CD14-positive monocyte (primary cell): Measurements from ENCODE around the gene NAPG. TPM values are rescaled to one million over a fixed set of nuclear protein-coding genes. Genes with fewer than 3 reads are reported as not detected.

Experiments
- DNase-seq, 3 donors: peaks; one replicate each; pipeline ENCODE4 v3.0.0-alpha.2; 2011 to 2022
- H2AFZ ChIP-seq: 2 replicates; pipeline ENCODE4 v1.6.0; 2012; ENCODE audit warnings: mild to moderate bottlenecking, low read depth, low read length, inconsistent platforms; ENCODE audit not compliant: insufficient read depth, poor library complexity, severe bottlenecking
- H3K27ac ChIP-seq, 2 donors: 1 replicate in 1 of 2; 2 replicates in 1 of 2; pipeline ENCODE4 v1.5.1; 2012 to 2013; ENCODE audit warnings: low read length in 2 of 2, control low read depth in 1 of 2, inconsistent platforms in 1 of 2, low read depth in 1 of 2, mild to moderate bottlenecking in 1 of 2
- H3K27me3 ChIP-seq, 2 donors: one replicate each; pipeline versions ENCODE4 v1.6.0 to v1.6.1; 2011 to 2013; ENCODE audit warnings: low read length in 2 of 2; ENCODE audit not compliant: control insufficient read depth in 2 of 2, insufficient read depth in 2 of 2
- H3K36me3 ChIP-seq, 2 donors: replicated peaks in 1 of 2; 1 replicate in 1 of 2; 2 replicates in 1 of 2; pipeline versions ENCODE4 v1.5.1 to v1.6.1; 2012 to 2013; ENCODE audit warnings: low read length in 2 of 2, control low read depth in 1 of 2, inconsistent platforms in 1 of 2, mild to moderate bottlenecking in 1 of 2; ENCODE audit not compliant: insufficient read depth in 2 of 2, control insufficient read depth in 1 of 2
- H3K4me1 ChIP-seq, 2 donors: 1 replicate in 1 of 2; 2 replicates in 1 of 2; pipeline versions ENCODE4 v1.5.1 to v1.6.1; 2012 to 2013; ENCODE audit warnings: low read length in 2 of 2, control low read depth in 1 of 2, inconsistent platforms in 1 of 2, mild to moderate bottlenecking in 1 of 2, moderate library complexity in 1 of 2; ENCODE audit not compliant: insufficient read depth in 2 of 2, control insufficient read depth in 1 of 2
- H3K4me2 ChIP-seq: replicated peaks from 2 replicates; pipeline ENCODE3; 2012; ENCODE audit warnings: low read length, moderate library complexity, mild to moderate bottlenecking; ENCODE audit not compliant: poor library complexity, severe bottlenecking; ENCODE audit errors: extremely low read depth
- H3K4me3 ChIP-seq, 3 experiments: fragments of 200-600 bp in 1 of 3; sonication (generic) in 1 of 3; replicated peaks in 1 of 3; 1 replicate in 2 of 3; 2 replicates in 1 of 3; pipeline ENCODE4 v1.5.1; 2011 to 2013; ENCODE audit warnings: low read length in 3 of 3, mild to moderate bottlenecking in 3 of 3, control low read depth in 2 of 3, low read depth in 2 of 3, inconsistent platforms in 1 of 3, moderate library complexity in 1 of 3
- H3K79me2 ChIP-seq: 2 replicates; pipeline ENCODE4 v1.6.0; 2012; ENCODE audit warnings: mild to moderate bottlenecking, control low read depth, inconsistent platforms, low read length, moderate library complexity; ENCODE audit not compliant: insufficient read depth
- H3K9ac ChIP-seq: 2 replicates; pipeline ENCODE4 v1.6.0; 2017; ENCODE audit warnings: low read length, mild to moderate bottlenecking; ENCODE audit not compliant: insufficient read depth, poor library complexity, severe bottlenecking
- H3K9me3 ChIP-seq, 2 donors: replicated peaks in 1 of 2; 1 replicate in 1 of 2; 2 replicates in 1 of 2; pipeline versions ENCODE4 v1.5.1 to v1.6.1; 2012 to 2013; ENCODE audit warnings: low read length in 2 of 2, control low read depth in 1 of 2; ENCODE audit not compliant: control insufficient read depth in 1 of 2, insufficient read depth in 1 of 2
- H4K20me1 ChIP-seq: 2 replicates; pipeline ENCODE4 v1.6.0; 2012; ENCODE audit warnings: mild to moderate bottlenecking, low read length, control low read depth, moderate library complexity; ENCODE audit not compliant: insufficient read depth
- H3K27ac Mint-ChIP-seq, 7 donors: one replicate each; pipeline ENCODE4 v1.8.0; 2020; ENCODE audit warnings: mild to moderate bottlenecking in 7 of 7, mixed read lengths in 7 of 7, moderate library complexity in 6 of 7, inconsistent platforms in 2 of 7
- H3K27me3 Mint-ChIP-seq, 3 donors: one replicate each; pipeline ENCODE4 v1.8.0; 2021 to 2022; ENCODE audit warnings: low read depth in 3 of 3, mild to moderate bottlenecking in 3 of 3, mixed read lengths in 3 of 3, moderate library complexity in 3 of 3, inconsistent platforms in 1 of 3
- H3K36me3 Mint-ChIP-seq, 2 donors: one replicate each; pipeline ENCODE4 v1.8.0; 2020; ENCODE audit warnings: mixed read lengths in 2 of 2, inconsistent platforms in 1 of 2, mild to moderate bottlenecking in 1 of 2
- H3K4me1 Mint-ChIP-seq: one replicate; pipeline ENCODE4 v1.8.0; 2020; ENCODE audit warnings: mild to moderate bottlenecking, mixed read lengths
- H3K4me3 Mint-ChIP-seq, 2 donors: one replicate each; pipeline ENCODE4 v1.8.0; 2020; ENCODE audit warnings: mild to moderate bottlenecking in 2 of 2, mixed read lengths in 2 of 2, moderate library complexity in 1 of 2
- H3K9me3 Mint-ChIP-seq, 7 donors: one replicate each; pipeline ENCODE4 v1.8.0; 2020 to 2022; ENCODE audit warnings: mixed read lengths in 7 of 7, mild to moderate bottlenecking in 6 of 7, moderate library complexity in 6 of 7, inconsistent platforms in 2 of 7
- WGBS: methylation state at CpG from one replicate; pipeline ENCODE4 v1.1.5; 2013; ENCODE audit warnings: missing lambda C conversion rate; ENCODE audit not compliant: insufficient coverage; 5-methylcytosine and 5-hydroxymethylcytosine counted together
- intact Hi-C, 2 donors: fragments of 100-400 bp; cut with micrococcal nuclease; formaldehyde crosslinking; loops; one replicate each; pipeline versions ENCODE4 v1.15.0 to v1.15.1; 2023
- polyA plus RNA-seq, 3 donors: library from polyadenylated mRNA; depleted of rRNA in 1 of 3; unstranded in 2 of 3; stranded (reverse) in 1 of 3; fragments of 300-500 nt in 2 of 3; fragments of >200 nt in 1 of 3; fragmentation: Illumina TruSeq in 2 of 3; gene quantifications; 1 replicate in 2 of 3; 2 replicates in 1 of 3; pipeline ENCODE4 v1.2.3, GENCODE V29; 2012 to 2021
- TF ChIP-seq, protein P1 (sequence below): fragments of 200-600 bp; IDR thresholded peaks from one replicate; pipeline ENCODE4 v1.8.0; 2022; ENCODE audit warnings: antibody characterized with exemption, mild to moderate bottlenecking

NAPG gene
- polyA plus RNA-seq, 3 donors, result 14.8 to 17.5 (median 15.9) TPM

DNA sequence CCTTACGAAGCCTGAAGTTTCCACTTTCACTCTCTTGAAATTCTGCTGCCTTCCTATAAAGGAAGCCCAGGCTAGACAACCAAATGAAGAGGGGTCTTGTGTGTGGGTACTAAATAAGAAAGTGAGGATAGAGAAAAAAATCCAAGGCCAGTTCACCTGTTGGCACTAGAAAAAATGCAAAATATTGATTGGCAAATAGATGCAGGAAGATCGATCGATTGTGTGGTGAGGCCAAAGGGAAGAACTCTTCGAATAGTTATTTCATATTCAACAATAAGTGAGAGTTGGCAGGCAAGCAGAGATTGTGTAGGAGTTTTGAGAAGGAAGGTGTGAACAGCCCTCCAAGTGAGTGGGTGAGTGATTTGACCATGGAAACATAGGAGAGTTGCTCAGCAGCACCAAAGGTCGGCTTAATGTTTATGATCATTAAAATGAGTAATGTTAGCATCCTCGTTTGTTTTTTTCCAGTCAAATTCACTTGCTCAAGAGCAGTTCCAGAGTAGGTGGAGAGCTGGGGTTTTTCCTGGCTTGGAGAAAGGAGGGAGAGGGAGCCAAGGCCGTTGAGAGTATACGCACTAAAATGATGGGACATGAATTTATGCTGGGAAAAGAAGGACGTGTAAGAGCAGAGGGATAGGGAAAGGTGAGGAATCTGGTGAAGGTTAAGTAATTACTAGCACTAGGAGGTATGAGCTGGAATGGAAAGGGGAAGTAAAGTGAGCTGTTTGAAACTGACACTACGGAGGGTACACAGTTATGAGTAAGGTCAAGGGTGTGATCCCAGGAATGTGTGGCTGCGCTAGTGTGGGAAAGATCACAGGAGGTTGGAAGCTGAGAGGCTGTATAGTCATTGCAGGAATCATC, 1.1 kb upstream of the NAPG start:
- Histone ChIP-seq H3K36me3 (no peaks in the 10 kb centered on the region), H3K79me2 (peaks cover 39% of the 10 kb centered on the region), H4K20me1 (peaks cover 31% of the 10 kb centered on the region), H3K4me2 (peak overlapping the region; percentile 84), H3K4me1 (peaks cover 38 to 52% of the 10 kb centered on the region in 2 donors), H3K4me3 (peak overlapping the region; percentile 88 to 94 (median 89)), H3K9me3 (no peaks in the 10 kb centered on the region), H2AFZ (peak overlapping the region; percentile 73), H3K9ac (no peak overlapping the region), H3K27me3 (no peaks in the 10 kb centered on the region), H3K27ac (peak overlapping the region; percentile 42 to 88)
- WGBS, result 34% methylated on average over 6 of the region's 11 CpGs
- Mint-ChIP-seq H3K9me3 (no peaks in the 10 kb centered on the region), H3K4me1 (peaks cover 48% of the 10 kb centered on the region), H3K4me3 (peak overlapping the region; percentile 93 to 95), H3K27me3 (no peaks in the 10 kb centered on the region), H3K36me3 (no peaks in the 10 kb centered on the region), H3K27ac (peak overlapping the region; percentile 95 to 99 (median 97))
- DNase-seq, result peak; percentile 44 to 82 (median 76)
- TF ChIP-seq, protein P1, sequence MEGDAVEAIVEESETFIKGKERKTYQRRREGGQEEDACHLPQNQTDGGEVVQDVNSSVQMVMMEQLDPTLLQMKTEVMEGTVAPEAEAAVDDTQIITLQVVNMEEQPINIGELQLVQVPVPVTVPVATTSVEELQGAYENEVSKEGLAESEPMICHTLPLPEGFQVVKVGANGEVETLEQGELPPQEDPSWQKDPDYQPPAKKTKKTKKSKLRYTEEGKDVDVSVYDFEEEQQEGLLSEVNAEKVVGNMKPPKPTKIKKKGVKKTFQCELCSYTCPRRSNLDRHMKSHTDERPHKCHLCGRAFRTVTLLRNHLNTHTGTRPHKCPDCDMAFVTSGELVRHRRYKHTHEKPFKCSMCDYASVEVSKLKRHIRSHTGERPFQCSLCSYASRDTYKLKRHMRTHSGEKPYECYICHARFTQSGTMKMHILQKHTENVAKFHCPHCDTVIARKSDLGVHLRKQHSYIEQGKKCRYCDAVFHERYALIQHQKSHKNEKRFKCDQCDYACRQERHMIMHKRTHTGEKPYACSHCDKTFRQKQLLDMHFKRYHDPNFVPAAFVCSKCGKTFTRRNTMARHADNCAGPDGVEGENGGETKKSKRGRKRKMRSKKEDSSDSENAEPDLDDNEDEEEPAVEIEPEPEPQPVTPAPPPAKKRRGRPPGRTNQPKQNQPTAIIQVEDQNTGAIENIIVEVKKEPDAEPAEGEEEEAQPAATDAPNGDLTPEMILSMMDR, result no peak
- intact Hi-C loops, result loop anchor here in 1 of 2 donors (10.0 kb wide), 2 partner anchors 910 to 1050 kb away; partner anchors contain the start of genes PPP4R1 and RALBP1

DNA sequence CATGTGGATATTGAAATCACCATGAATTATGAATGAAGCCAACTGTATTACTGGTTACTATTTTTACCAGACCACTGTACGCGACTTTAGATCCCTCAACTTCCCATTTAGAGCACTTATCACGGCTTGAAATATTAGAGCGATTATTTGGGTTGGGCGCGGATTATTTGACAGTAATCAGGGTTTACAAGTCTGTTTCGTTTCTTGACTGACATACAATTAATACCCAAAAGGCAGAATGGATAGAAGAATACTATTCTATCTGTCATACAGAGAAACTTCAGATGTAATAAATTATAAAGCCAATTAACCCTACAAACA, 496 bp upstream of the NAPG start:
- H3K36me3 ChIP-seq, result no peaks in the 10 kb centered on the region
- DNase-seq, result no peak
- peak overlapping the region; percentile 95 to 99 (median 97) for H3K27ac Mint-ChIP-seq
- TF ChIP-seq, protein P1, result no peak
- peak overlapping the region; percentile 84 for H3K4me2 ChIP-seq
- H3K4me3 ChIP-seq, result peak overlapping the region; percentile 88 to 94 (median 89)
- H3K4me1 ChIP-seq, result peaks cover 39 to 52% of the 10 kb centered on the region in 2 donors
- no peaks in the 10 kb centered on the region for H3K9me3 ChIP-seq
- intact Hi-C loops, result loop anchor here in 1 of 2 donors (10.0 kb wide), 2 partner anchors 911 to 1051 kb away; partner anchors contain the start of genes PPP4R1 and RALBP1
- H3K9ac ChIP-seq, result peak overlapping the region; percentile 82
- peaks cover 37% of the 10 kb centered on the region for H4K20me1 ChIP-seq
- H3K9me3 Mint-ChIP-seq, result no peaks in the 10 kb centered on the region
- peak overlapping the region; percentile 93 to 95 for H3K4me3 Mint-ChIP-seq
- no CpG with 5 or more reads among the region's 7 CpGs for WGBS
- H3K27me3 Mint-ChIP-seq, result no peaks in the 10 kb centered on the region
- no peaks in the 10 kb centered on the region for H3K27me3 ChIP-seq
- peaks cover under 1% of the 10 kb centered on the region in 2 donors for H3K36me3 Mint-ChIP-seq
- H3K79me2 ChIP-seq, result peaks cover 45% of the 10 kb centered on the region
- peak overlapping the region; percentile 73 for H2AFZ ChIP-seq
- H3K4me1 Mint-ChIP-seq, result peaks cover 49% of the 10 kb centered on the region
- peak overlapping the region; percentile 42 to 88 for H3K27ac ChIP-seq
